Esophagus muscularis mucosa (tissue), 4 donors: ENCODE data around the gene FAM120AOS.

Source experiments
- CTCF ChIP-seq, 3 experiments: fragments of 200-600 bp in 2 of 3; fragments of 450-650 bp in 1 of 3; sonication (generic) in 2 of 3; IDR thresholded peaks; one replicate each; pipeline ENCODE4 v1.5.1; 2017 to 2019; ENCODE audit warnings: antibody characterized with exemption in 3 of 3, mild to moderate bottlenecking in 2 of 3, moderate library complexity in 1 of 3
- EP300 ChIP-seq: sonication (generic); formaldehyde crosslinking; IDR thresholded peaks from one replicate; pipeline ENCODE4 v1.6.1; 2017; ENCODE audit warnings: antibody characterized with exemption
- POLR2A ChIP-seq: fragments of 450-650 bp; IDR thresholded peaks from one replicate; pipeline ENCODE4 v1.6.1; 2017; ENCODE audit warnings: antibody characterized with exemption, moderate library complexity, mild to moderate bottlenecking, low read depth
- POLR2AphosphoS5 ChIP-seq, 2 donors: sonication (generic); formaldehyde crosslinking; IDR thresholded peaks; one replicate each; pipeline ENCODE4 v1.6.1; 2017; ENCODE audit warnings: antibody characterized with exemption in 2 of 2

GRCh38 chr9:93456504-93456903, 3.1 kb upstream of the FAM120AOS start:
- TF ChIP-seq CTCF (IDR thresholded peaks at IDR 0.05) (no peak), POLR2A (no peak), POLR2AphosphoS5 (IDR thresholded peaks at IDR 0.05) (no peak), EP300 (no peak)
